Ammon's horn (tissue), 1 donor: ENCODE measurements around the gene TRIM65.
"Not testable (repeated sequence)": the region's sequence is repeated elsewhere in the genome, so short reads cannot be mapped to it uniquely, and the experiment has no call there.

Source experiments
- DNase-seq: peaks from one replicate; pipeline ENCODE4 v3.0.0-alpha.2; 2016; ENCODE audit warnings: low spot score

TRIM65 gene

GRCh38 chr17:75895370-75896155, 1.2 kb downstream of the TRIM65 start:
- no peak for DNase-seq

- no peak for DNase-seq
Observed at GRCh38 chr17:75894049-75894733, 2.6 kb downstream of the TRIM65 start.

- DNase-seq = no peak
Observed at GRCh38 chr17:75893305-75894048, 3.3 kb downstream of the TRIM65 start.

DNA sequence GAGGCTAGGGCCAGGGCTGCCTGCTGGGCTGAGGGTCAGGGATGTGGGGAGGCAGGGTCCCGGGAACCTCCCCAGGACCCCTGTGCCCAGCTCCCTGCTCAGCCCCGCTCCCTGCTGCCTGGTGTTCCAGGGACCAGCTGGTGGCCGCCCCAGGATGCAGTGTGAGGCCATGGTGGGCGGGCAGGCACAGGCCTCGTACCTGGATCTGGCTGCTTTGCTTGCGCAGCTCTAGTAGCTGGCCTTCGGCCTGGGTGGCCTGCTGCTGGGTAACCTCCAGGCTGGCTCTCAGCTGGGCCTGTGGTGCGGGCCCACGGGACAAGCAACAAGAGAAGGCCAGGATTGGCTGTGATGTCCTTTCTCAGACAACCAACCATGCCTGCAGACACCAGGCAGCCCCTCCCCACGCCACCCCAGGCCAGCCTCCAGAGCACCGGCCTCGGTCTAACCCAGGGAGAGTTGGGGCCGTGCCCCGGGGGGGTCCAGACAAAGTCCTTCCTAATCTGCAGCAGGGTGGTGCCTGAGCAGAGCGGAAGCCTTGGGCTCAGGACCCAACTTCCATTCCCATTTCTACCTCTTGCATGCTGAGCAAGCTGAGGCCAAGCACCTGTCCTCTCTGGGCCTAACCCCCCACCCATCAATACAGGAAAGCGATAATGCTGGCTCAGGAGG, 4.1 kb downstream of the TRIM65 start:
- DNase-seq = no peak

DNA sequence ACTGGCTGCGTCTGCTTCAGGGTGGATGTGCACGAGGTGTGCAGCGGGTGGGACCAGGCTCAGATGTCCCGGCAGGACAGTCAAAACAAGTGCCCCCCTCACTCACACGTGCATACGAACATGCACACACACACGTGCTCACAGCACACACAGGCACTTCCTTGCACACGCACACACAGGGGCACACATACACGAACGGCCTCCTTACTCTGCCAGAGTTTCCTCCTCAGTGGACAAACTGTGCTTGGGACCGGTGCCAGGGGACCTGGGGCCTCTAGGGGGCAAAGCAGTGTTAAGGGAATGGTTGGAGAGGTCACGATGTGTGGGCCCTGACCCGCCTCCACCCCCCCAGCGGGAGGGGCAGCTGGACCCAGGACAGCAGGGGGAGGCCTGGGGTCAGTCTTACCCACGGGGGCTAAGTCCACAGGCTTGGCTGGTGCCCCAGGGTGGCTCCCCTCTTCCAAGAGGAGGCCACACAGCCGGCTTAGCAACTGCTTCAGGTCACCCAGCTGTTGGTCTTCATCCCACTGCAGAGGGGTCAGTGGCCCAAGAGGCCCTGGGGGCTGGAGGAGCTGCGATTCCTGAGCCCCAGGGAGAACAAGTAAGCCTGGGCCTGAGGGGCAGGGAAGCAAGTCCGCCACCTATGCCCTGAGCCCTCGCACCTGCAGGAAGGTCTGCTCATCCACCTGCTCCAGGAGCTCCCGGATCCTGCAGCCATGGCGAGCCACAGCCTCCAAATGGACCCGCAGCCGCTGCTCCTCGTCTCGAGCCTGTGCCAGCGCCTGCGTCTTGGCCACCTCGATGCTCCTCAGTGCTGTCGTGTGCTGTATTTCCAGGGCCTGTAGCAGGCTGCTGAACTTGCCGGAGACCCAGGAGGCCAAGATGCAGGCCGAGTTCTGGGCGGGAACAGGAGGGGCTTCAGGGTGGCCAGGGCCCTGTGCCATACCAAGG, 4.9 kb downstream of the TRIM65 start:
- DNase-seq = no peak

DNA sequence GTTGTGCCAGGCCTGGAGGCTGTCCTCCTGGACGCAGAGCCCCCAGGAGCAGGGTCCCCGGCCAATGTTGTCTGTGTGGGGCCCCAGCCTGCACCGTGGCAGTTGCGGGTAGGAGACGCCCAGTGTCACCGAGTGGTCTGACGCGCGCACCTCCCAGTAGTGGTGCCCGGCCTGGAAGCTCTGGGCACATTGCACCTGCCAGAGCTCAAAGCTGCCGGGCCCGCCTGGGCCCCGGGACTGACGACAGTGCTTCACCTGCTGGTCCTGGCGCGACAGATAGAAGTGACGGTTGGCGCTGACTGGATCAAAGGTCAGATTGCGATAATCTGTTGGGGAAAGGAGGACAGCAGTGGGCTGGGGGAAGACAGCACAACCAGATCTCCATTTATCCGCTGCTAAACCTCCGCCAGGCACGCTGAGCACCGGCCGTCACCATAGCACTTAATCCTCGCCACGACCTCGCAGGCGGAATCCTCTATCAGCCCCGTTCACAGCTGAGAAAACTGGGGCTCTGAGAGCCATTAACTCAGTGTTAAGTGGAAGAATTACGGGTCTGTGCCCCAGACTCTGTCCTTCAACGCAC, 5.6 kb downstream of the TRIM65 start:
- no peak for DNase-seq

DNA sequence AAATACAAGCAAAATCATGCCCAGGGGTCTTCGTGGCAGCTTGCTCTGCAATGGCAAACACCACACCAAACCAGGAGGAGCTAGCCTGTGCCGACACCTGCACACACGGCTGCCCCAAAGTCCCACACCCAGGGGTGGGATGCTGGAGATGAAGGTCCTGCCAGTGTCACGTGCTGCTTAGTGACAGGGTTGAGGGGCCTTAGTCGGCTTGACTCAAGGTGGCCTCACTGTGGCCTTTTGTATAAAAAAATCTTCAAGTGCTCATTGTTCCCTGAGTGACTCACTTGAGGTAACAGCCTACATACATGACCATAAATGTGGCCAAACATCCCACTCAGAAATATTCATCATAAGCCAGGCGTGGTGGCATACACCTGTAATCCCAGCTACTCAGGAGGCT, 7.3 kb downstream of the TRIM65 start:
- DNase-seq = no peak

- DNase-seq = no peak
Observed at GRCh38 chr17:75888484-75888883, 8.3 kb downstream of the TRIM65 start.

DNA sequence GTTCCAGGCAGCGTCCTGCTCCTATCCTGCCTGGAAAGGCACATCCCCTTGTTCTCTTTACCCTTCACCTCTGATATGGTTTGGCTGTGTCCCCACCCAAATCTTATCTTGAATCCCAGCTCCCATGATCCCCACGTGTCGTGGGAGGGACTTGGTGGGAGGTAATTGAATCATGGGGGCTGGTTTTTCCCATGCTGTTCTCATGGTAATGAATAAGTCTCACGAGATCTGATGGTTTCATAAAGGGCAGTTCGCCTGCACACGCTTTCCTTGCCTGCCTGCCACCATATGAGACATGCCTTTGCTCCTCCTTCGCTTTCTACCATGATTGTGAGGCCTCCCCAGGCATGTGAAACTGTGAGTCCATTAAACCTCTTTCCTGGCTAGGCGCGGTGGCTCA, 10.9 kb downstream of the TRIM65 start:
- DNase-seq = not testable (repeated sequence)

DNA sequence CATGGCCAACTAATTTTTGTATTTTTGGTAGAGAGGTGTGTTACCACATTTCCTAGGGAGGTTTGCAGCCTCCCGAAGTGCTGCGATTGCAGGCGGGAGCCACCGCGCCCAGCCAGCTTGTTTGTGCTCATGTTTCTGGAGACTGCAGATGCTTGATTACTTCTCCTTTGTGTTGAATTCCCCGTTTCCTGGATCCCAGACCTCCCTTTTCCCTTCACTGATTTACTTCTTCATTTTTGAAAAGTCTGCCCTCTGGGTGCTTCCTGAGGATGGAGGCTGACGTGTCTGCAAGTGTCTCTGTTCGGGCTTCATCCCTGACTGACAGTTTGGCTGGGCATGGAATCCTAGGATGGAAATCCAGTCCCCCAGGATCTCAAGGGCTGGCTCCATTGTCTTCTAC, 11.3 kb downstream of the TRIM65 start:
- no peak for DNase-seq

DNA sequence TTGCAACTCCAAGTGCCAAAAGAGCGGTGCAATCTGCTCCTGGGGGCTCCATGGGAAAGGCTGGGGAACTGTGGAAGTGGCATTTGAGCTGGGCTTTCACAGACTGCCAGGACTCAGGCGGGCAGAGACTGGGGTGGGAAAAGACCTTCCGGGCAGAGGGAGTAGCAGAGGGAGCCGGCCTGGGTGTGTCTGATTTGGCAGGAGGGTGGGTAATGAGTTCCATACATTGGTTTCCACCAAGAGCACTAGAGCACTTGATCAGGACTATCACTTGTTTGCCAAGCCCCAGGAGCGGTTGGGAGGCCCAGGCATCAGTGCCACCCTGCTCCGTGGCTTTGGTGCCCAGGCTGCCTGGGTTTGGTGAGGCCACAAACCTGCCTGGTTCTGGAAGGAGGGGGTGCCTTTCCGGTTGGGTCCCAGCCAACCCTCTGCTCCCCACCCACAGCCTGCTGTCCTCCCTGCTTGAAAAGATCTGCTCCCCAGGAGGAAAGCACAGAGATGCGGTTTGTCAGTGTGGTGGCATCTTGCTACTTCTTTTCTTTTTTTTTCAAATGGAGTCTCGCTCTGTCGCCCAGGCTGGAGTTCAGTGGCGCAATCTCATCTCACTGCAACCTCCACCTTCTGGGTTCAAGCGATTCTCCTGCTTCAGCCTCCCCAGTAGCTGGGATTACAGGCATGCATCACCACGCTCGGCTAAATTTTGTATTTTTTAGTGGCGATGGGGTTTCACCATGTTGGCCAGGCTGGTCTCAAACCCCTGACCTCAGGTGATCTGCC, 14.9 kb downstream of the TRIM65 start:
- no peak for DNase-seq

DNA sequence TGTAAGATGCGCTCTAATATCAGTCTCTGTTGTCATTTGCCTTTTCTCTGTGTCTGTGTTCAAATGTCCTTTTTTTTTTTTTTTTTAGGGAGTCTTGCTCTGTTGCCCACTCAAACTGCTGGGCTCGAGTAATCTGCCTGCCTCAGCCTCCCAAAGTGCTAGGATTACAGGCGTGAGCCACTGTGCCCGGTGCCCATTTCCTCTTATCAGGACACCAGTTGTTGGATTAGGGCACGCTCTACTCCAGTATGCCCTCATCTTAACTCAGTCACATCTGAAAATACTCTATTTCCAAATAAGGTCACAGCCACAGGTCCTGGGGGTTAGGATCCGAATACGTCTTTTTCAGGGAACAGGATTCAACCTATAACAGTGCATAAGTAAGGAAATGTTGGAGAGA, 16.5 kb downstream of the TRIM65 start:
- DNase-seq = no peak

- DNase-seq = peak; percentile 65
Observed at GRCh38 chr17:75878174-75878998, 18.4 kb downstream of the TRIM65 start, which contains the start of gene TRIM47. Gene TRIM47 (minus strand): TSS chr17:75878581. CDS start chr17:75878548, 33 bp downstream.

DNA sequence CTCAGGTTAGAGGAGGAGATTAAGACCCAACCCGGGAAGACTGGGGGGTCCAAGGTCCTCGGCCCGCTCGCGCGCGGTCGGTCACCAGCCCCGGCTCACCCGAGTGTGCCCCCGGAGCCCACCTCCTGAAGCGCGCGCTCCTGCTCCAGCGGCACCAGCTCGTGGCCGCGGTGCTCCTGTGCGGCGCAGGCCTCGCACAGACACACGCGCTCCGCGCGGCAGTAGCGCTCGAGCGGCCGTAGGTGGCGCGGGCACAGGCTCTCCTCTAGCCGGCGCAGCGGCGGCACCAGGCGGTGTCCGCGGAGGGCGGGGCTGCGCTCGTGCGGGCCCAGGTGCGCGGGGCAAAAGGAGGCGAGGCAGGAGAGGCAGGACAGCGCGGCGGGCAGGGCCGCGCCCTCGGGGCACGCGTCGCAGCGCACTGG, 19.0 kb downstream of the TRIM65 start:
- DNase-seq = peak; percentile 70

DNA sequence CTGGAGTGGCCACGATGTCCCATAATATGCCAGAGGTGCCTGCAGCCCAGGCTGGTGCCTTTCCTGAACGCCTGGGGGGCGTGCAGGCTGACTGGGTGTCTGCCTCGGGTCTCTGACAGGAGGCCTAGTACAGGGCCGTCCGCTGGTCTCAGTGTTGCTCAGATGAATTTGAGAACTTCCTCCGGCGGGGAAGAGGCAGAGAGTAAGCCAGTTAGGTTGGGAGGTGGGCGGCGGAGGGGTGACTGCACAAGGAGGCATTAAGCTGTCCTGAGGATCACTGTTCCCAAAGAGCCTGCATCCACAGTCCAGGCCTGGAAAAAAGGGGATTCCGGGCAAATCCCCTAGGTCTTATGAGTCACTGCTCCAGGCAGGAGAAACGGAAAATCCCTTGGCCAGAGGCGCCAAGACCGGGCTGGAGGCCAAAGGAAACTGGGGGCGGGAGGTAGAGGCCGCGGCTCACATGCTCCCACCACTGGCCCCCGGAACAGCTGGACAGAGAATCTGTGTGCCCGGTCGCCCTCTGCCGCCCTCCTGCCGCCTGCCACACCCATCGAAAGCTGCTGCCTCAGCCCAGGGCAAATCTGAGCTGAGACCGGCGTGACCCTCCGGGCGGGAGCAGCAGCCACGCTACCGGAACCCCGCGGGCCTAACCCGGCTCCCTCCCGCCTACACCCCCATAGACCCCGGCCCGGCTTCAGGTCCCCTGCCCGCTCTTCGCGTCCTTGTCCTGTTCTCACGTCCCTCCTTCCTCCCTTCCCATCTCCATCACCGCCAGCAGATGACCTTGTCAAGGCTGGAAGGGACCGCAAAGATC, 19.6 kb downstream of the TRIM65 start:
- DNase-seq = peak; percentile 86

DNA sequence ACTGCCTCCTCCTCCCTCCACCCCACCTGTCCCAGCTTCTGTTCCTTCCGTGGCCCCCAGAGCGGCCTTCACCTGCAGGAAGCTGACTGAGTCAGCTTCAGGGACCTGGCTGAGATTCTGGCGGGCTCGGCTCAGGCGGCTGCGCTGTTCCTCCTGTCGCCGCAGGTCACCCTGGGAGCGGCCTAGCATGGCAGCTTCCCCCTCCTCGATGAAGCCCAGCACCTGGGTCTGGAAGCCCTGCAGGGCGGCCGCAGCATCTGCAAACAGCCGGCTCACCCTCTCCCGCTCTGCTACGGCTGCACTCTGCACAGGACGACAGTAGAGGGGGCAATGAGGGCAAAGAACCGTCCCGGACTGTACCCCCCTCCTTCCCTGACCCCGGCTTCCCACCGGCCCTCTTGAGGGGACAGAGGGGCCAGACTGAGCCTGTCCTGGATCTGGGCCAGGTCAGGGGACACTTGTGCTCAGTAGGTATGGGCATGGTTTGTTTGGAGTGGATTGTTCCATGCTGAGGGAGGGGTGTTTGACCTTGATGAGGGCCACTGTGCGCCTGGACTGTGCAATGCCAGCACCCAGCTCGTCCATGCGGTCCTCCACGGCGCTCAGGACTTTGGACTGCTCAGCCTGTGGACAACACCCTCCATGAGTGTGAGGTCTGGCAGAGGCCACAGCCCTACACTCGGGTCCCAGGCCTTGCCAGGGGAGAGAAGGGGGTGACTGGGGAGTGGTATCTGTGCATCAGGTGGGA, 20.4 kb downstream of the TRIM65 start:
- DNase-seq = no peak

GRCh38 chr17:75875940-75876189, 20.9 kb downstream of the TRIM65 start:
- DNase-seq = no peak
